Measurements from ENCODE around the gene LARP4B. TPM values are rescaled to one million over a fixed set of nuclear protein-coding genes. Genes with fewer than 3 reads are reported as not detected.

The LARP4B gene
- total and polyA plus RNA-seq, 2 experiments from 2014 or later: 18.3 to 52.3 TPM

GRCh38 chr10:865924-866576 lies 65.5 kb downstream of the LARP4B start (continued):
- no peak for TF ChIP-seq REST (IDR thresholded peaks at IDR 0.05; ENCODE audit: unreplicated experiment)

- no peak for TF ChIP-seq EZH2 (IDR thresholded peaks at IDR 0.05; ENCODE audit: low read depth, unreplicated experiment)
- TF ChIP-seq, protein P1, sequence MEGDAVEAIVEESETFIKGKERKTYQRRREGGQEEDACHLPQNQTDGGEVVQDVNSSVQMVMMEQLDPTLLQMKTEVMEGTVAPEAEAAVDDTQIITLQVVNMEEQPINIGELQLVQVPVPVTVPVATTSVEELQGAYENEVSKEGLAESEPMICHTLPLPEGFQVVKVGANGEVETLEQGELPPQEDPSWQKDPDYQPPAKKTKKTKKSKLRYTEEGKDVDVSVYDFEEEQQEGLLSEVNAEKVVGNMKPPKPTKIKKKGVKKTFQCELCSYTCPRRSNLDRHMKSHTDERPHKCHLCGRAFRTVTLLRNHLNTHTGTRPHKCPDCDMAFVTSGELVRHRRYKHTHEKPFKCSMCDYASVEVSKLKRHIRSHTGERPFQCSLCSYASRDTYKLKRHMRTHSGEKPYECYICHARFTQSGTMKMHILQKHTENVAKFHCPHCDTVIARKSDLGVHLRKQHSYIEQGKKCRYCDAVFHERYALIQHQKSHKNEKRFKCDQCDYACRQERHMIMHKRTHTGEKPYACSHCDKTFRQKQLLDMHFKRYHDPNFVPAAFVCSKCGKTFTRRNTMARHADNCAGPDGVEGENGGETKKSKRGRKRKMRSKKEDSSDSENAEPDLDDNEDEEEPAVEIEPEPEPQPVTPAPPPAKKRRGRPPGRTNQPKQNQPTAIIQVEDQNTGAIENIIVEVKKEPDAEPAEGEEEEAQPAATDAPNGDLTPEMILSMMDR (conservative IDR thresholded peaks at IDR 0.05; ENCODE audit: low read depth in 2 of 2): peak; percentile 53 to 79
- H3K36me3 ChIP-seq (ENCODE audit: insufficient read depth): peaks cover 25% of the 10 kb centered on the region; the same call in 1 of the 2 replicates
- Mint-ChIP-seq H3K27ac (peak overlapping the region; percentile 84), H3K4me3 (no peak overlapping the region), H3K4me1 (peaks cover 20% of the 10 kb centered on the region; the same call in 2 of the 3 replicates), H3K36me3 (ENCODE audit: low read depth) (peaks cover 55% of the 10 kb centered on the region), H3K9me3 (no peaks in the 10 kb centered on the region; the same call in 1 of the 3 replicates), H3K27me3 (ENCODE audit: insufficient read depth, low read depth, poor library complexity) (peaks cover 2% of the 10 kb centered on the region)
- H3K27me3 ChIP-seq (ENCODE audit: insufficient read depth): no peaks in the 10 kb centered on the region
- no peaks in the 10 kb centered on the region for H3F3A ChIP-seq (replicated peaks; ENCODE audit: low read depth)
- no peak overlapping the region for H3K4me3 ChIP-seq
- H3K4me1 ChIP-seq (ENCODE audit: insufficient read depth): peaks cover 10% of the 10 kb centered on the region
- H4K20me1 ChIP-seq (replicated peaks; ENCODE audit: insufficient read depth): peaks cover 39% of the 10 kb centered on the region
- peaks cover 69% of the 10 kb centered on the region for H3K79me2 ChIP-seq (replicated peaks; ENCODE audit: insufficient read depth)
- ATAC-seq (peak; percentile 89), DNase-seq (ENCODE audit: low spot score) (peak; percentile 64)
- no peak overlapping the region for H3K4me2 ChIP-seq
- H3K9me2 ChIP-seq (ENCODE audit: insufficient read depth): no peaks in the 10 kb centered on the region
- no peak overlapping the region for H3K27ac ChIP-seq (ENCODE audit: low read depth)
- no peak overlapping the region for H2AFZ ChIP-seq
These were observed 66.2 kb downstream of the LARP4B start for GRCh38 chr10:865257-865656.

- Mint-ChIP-seq H3K27ac (no peak overlapping the region), H3K27me3 (ENCODE audit: insufficient read depth, low read depth, poor library complexity) (peaks cover 2% of the 10 kb centered on the region), H3K36me3 (ENCODE audit: low read depth) (peaks cover 74% of the 10 kb centered on the region), H3K4me1 (peaks cover 38% of the 10 kb centered on the region), H3K4me3 (no peak overlapping the region), H3K9me3 (no peaks in the 10 kb centered on the region; the same call in 1 of the 3 replicates)
- peaks cover 56% of the 10 kb centered on the region for H3K79me2 ChIP-seq (replicated peaks; ENCODE audit: insufficient read depth)
- no peak overlapping the region for H3K27ac ChIP-seq (ENCODE audit: low read depth)
- peaks cover 26% of the 10 kb centered on the region; the same call in 1 of the 2 replicates for H3K36me3 ChIP-seq (ENCODE audit: insufficient read depth)
- no peaks in the 10 kb centered on the region for H3F3A ChIP-seq (replicated peaks; ENCODE audit: low read depth)
- H3K4me2 ChIP-seq: no peak overlapping the region
- no peaks in the 10 kb centered on the region for H3K27me3 ChIP-seq (ENCODE audit: insufficient read depth)
- H3K4me1 ChIP-seq (ENCODE audit: insufficient read depth): peaks cover 14% of the 10 kb centered on the region
- peaks cover 7% of the 10 kb centered on the region; the same call in 1 of the 2 replicates for H4K20me1 ChIP-seq (replicated peaks; ENCODE audit: insufficient read depth)
- H3K9me2 ChIP-seq (ENCODE audit: insufficient read depth): no peaks in the 10 kb centered on the region
- no peak overlapping the region for H3K4me3 ChIP-seq
- no peak for ATAC-seq
- DNase-seq (ENCODE audit: low spot score): no peak
- no peak overlapping the region for H2AFZ ChIP-seq
- TF ChIP-seq EZH2 (IDR thresholded peaks at IDR 0.05; ENCODE audit: low read depth, unreplicated experiment) (no peak), POLR2AphosphoS5 (IDR thresholded peaks at IDR 0.05; ENCODE audit: low read depth) (no peak), ZNF462 (CRISPR knock-in tag; IDR thresholded peaks at IDR 0.05) (no peak), JUNB (IDR thresholded peaks at IDR 0.05; ENCODE audit: unreplicated experiment) (no peak), ZNF114 (CRISPR knock-in tag; IDR thresholded peaks at IDR 0.05) (no peak)
These were observed 71.0 kb downstream of the LARP4B start for GRCh38 chr10:860519-860918.
